GM10248 (cell line): Measurements from ENCODE around the gene SIRT2.

Source experiments
- CTCF ChIA-PET: fragments of 300-600 bp; sonication (Branson Sonifier 250); formaldehyde crosslinking; extraction: SDS; loops from one replicate; lab custom pipeline; 2021; ENCODE audit warnings: antibody characterized with exemption; lab: Yijun Ruan, JAX
- POLR2A ChIA-PET: fragments of 350-650 bp; sonication (Branson Sonifier 250); formaldehyde crosslinking; extraction: SDS; loops from one replicate; lab custom pipeline; 2020; ENCODE audit warnings: antibody characterized with exemption; lab: Yijun Ruan, JAX
- DNase-seq: peaks from one replicate; pipeline ENCODE4 v3.0.0; 2012; ENCODE audit errors: extremely low spot score
- TF ChIP-seq, protein P1 (sequence below): IDR thresholded peaks from 2 replicates; pipeline ENCODE4 v1.5.1; 2012; ENCODE audit warnings: mild to moderate bottlenecking, low read depth; ENCODE audit errors: extremely low read depth, missing control alignments, control extremely low read depth

The SIRT2 gene

DNA sequence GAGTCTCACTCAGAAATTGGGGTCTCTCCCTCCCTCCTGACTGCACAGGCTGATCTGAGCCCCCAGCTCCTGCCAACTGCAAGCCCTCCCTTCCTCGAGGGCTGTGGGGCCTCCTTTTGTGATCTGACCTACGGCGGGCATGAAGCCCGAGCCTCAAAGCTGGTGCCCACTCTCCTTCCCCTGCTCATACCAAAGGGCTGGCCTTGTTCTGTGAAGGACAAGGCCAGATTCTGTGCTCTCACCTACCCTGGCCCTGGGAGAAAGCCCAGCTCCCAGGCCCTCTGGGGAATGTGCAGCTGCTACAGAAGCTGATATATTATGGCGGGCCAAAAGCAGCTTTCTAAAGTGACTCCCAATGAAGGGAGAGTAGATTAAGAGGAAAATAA, 58.8 kb downstream of the SIRT2 start:
- CTCF ChIA-PET: interaction anchor here (0.9 to 1.4 kb wide), 3 partner anchors 9 to 47 kb away, joined by 3 to 5 read pairs (median 4); partner anchors contain the start of gene HNRNPL
- TF ChIP-seq, protein P1, sequence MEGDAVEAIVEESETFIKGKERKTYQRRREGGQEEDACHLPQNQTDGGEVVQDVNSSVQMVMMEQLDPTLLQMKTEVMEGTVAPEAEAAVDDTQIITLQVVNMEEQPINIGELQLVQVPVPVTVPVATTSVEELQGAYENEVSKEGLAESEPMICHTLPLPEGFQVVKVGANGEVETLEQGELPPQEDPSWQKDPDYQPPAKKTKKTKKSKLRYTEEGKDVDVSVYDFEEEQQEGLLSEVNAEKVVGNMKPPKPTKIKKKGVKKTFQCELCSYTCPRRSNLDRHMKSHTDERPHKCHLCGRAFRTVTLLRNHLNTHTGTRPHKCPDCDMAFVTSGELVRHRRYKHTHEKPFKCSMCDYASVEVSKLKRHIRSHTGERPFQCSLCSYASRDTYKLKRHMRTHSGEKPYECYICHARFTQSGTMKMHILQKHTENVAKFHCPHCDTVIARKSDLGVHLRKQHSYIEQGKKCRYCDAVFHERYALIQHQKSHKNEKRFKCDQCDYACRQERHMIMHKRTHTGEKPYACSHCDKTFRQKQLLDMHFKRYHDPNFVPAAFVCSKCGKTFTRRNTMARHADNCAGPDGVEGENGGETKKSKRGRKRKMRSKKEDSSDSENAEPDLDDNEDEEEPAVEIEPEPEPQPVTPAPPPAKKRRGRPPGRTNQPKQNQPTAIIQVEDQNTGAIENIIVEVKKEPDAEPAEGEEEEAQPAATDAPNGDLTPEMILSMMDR: no peak
- no peak for DNase-seq
- POLR2A ChIA-PET: interaction anchor here (1.0 to 1.3 kb wide), 2 partner anchors 9 to 12 kb away, joined by 3 to 6 read pairs; no protein-coding TSS in a partner anchor

DNA sequence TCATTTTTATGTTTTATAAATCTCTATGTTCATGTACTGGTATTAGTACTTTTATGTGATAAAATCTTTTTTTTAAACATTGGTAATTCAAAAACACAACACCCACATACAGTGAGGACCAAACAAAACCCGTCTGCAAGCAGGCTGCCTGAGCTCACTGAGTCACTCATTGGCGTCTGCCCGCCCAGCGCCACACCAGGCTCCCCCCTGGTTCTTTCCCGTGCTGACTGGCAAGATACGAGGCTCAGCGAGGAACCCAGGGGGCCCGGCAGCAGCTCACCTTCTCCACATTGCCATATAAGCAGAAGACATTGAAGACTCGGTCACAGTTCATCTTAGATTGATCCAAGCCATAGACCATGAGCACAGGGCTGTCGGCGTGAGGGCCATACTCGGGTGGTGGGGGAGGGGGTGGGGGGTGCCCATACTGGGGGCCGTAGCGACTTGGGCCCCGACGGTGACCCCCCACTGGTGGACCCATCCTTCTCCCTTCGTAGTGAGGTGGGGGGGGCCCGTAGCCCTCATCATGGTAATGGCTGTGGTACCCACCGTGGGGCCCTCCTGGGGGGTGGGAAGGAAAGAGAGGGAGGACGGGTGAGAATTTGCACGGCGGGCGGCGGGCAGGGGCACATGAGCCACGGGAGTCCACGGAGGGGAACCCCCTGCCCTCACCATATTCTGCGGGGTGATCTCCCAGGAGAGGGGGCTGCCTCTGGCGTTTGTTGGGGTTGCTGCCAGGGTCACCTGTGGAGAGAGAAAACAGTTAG, 59.4 kb downstream of the SIRT2 start:
- no peak for DNase-seq
- TF ChIP-seq, protein P1: no peak
- ChIA-PET CTCF (interaction anchor here (1.2 to 1.4 kb wide), 4 partner anchors 9 to 30 kb away, joined by 3 to 5 read pairs (median 4); partner anchors contain the start of gene HNRNPL), POLR2A (interaction anchor here (0.6 to 1.3 kb wide), 3 partner anchors 11 to 231 kb away, joined by 3 to 9 read pairs (median 3); no protein-coding TSS in a partner anchor)

DNA sequence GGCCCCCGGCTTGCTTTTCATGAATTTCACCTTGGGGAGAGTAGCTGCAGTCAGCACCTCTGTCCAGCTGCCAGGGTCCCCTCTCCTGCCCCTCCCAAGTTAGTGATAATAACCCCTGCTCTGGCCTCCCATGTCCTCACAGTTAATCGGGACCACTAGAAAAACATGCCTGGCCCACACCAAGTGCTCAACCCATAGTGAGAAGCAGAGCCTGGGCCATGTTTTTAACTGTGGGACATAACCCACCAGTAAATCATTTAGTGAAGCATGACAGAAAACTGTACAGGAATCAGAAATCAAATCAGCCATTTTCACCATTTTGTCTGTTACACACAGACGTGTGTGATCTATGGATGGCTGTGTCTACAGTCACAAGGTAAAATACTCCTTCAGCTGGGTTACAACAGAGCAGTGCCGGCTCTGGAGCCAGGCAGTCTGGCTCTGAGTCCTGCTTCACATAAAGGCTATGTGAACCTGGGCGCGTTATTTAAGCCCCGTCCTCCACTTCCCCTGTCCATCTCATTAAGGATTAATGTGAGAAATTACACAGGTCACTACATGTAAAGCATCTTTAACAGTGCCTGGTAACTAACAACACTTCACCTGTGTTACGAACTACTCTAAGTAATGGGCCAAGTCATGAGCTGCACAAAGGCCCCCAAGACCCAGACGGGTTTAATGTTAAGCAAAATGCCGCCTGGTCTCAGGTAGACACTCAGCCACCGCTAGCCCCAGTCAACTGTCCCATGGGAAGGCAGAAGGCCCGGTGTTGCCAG, 60.2 kb downstream of the SIRT2 start:
- TF ChIP-seq, protein P1: no peak
- CTCF ChIA-PET: interaction anchor here (1.2 to 1.3 kb wide), 3 partner anchors 10 to 29 kb away, joined by 3 to 4 read pairs (median 3); no protein-coding TSS in a partner anchor
- POLR2A ChIA-PET: interaction anchor here (0.6 kb wide), 2 partner anchors 12 to 124 kb away, joined by 3 read pairs; no protein-coding TSS in a partner anchor
- DNase-seq: no peak

DNA sequence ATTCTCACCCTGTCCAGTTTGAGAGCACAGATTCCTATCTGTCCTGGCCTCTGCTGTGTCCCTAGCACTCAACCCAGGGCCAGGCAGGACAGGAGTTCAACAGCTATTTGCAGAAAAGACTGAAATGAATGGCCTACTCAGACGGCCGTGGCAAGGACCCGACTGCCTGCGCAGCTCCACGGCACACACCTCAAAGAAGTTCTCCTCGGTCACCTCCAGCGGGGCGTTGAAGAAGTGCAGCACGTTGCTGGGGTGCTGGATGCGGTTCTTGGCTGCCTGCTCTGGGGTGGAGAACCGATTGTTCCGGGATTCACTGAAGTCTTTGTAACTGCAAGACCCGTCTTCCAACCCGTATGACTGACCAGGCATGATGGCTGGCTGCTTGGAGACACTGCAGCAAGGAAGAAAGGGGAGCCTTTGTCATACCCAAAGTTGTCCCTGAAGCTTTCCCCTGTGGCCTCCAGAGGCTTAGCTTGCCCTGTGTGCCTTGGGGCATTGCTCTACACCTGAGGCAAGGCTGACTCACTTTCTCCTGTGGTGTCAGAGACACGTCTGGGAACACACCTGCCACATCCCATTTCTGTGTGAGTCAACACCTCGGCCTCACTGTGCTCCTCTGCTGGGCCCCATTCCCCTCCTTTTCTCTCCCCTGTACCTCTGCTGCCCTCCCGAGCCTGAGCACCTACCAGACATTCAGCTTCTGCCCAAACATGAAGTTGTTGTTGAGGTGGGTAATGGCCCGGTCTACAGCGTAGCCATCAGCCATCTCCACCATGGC, 61.0 kb downstream of the SIRT2 start:
- ChIA-PET CTCF (interaction anchor here (1.0 to 1.6 kb wide), 4 partner anchors 10 to 92 kb away, joined by 3 to 5 read pairs (median 4); partner anchors contain the start of genes MRPS12 and SARS2), POLR2A (interaction anchor here (0.6 to 1.7 kb wide), 2 partner anchors 11 to 125 kb away, joined by 3 to 6 read pairs; no protein-coding TSS in a partner anchor)
- no peak for DNase-seq
- TF ChIP-seq, protein P1: no peak

DNA sequence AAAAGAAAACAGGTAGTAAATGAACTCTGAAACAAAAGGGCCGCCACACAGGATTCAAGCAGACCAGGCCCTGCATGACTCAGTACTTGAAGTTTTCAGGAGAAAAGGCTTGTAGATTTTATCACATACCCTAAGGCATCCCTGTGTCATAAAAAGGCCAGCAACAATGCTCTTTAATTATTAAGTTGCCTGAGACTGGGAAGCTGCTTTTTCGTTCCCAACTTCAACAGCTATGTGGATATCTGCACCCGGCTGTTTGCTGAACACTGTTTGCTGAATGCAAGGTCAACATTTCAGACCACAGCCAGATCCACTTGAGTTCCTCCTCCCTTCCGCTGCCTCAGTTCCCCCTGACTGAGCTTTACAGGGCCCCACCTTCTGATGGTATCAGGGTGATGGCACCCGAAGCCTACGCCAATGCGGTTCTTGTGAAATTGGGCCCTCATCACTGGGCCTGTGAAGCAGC, 61.7 kb downstream of the SIRT2 start:
- POLR2A ChIA-PET: interaction anchor here (0.5 to 1.7 kb wide), 2 partner anchors 11 to 502 kb away, joined by 5 to 6 read pairs; no protein-coding TSS in a partner anchor

More for the DNA sequence above, 61.7 kb downstream of the SIRT2 start:
- CTCF ChIA-PET: interaction anchor here (1.0 to 1.6 kb wide), 3 partner anchors 10 to 93 kb away, joined by 3 to 5 read pairs (median 4); partner anchors contain the start of genes MRPS12 and SARS2
- no peak for DNase-seq
- TF ChIP-seq, protein P1: no peak
